GM19238 (cell line): Measurements from ENCODE around the gene CLTC.
"Not testable (repeated sequence)": the region's sequence is repeated elsewhere in the genome, so short reads cannot be mapped to it uniquely, and the experiment has no call there.

ENCODE experiments used
- DNase-seq: peaks from one replicate; pipeline ENCODE4 v3.0.0; 2011; ENCODE audit warnings: low spot score; ENCODE audit not compliant: insufficient read length

The CLTC gene

DNA sequence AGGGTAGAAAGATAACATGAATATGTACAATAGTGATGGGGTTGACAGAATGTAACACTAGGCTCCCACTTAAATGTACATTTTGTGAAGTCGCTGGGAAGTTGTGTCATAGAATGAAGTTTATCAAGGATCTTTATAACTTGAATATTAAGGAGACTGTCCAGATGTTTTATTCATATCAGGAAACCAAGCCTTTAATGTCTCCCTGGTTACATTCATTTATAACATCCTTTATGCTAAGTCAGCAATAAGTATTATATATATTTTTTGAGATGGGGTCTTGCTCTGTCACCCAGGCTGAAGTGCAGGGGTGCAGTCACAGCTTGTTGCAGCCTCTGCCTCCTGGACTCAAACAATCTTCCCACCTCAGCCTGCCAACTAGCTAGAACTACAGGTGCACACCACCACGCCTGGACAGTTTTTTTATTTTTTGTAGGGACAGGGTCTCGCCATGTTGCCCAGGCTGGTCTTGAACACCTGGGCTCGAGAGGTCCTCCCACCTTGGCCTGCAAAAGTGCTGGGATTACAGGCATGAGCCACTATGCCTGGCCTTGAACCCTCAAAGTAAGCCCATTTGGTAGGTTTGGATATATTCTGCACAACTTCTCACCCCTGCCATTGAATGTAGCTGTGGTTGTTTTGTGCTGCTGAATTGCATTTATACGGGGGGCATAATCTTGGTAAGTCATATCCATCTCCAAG lies 14.1 kb downstream of the CLTC start:
- DNase-seq: no peak

DNA sequence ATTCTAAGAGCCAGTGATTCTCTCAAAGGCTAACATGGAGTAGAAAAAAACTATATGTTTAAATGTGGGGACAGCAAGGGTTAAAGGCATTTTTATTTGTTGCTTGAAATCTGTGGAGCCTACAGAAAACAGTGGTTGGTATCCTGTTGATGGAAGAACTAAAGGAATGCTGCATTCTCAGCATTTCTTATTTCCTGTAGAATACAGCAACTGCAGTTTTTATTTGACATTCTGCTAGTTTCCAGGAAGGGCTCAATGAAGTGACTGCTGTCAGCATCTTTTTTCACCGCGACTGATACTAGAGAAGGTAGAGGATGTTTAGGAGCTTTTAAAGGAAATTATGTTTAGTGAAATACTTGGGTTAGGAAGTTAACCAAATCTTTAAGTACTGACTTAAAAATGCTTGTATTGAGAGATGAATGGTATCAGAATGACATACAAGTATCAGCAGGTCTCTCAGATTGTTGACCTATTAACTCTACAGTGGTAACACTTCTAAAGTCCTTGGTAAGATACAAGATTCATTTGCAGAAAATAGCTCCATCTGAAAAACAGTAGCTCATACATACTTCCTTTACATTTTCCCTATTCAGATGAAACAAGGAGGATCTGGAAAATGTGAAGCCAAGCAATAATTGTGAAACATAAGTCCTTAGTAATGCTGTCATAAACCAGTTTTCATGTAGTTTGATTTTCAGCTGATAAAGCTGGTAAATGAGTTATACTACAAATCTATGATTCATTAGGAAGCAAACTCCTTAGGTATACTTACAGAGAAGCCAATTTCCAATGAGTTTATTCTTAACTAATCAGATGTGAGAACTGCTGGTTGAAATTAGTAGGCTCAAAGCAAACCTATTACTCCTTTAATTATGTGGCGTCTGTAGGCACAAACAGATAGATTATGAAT lies 15.2 kb downstream of the CLTC start:
- DNase-seq: no peak

GRCh38 chr17:59637611-59638310 lies 18.1 kb downstream of the CLTC start:
- no peak for DNase-seq

DNA sequence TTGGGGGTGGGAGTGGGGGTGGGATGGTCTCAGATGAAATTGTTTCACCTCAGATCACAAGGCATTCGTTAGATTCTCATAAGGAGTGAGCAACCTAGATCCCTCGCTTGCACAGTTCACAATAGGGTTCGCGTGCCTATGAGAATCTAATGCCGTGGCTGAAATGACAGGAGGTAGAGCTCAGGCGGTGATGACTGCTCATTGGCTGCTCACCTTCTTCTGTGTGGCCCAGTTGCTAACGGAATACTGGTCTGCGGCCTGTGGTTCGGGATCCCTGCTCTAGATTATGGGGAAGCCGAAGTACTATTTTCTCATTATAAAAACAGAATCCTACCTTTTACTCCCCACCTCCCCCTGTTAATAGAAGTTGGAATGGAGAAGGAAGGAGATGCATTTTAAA lies 18.9 kb downstream of the CLTC start:
- no peak for DNase-seq

DNA sequence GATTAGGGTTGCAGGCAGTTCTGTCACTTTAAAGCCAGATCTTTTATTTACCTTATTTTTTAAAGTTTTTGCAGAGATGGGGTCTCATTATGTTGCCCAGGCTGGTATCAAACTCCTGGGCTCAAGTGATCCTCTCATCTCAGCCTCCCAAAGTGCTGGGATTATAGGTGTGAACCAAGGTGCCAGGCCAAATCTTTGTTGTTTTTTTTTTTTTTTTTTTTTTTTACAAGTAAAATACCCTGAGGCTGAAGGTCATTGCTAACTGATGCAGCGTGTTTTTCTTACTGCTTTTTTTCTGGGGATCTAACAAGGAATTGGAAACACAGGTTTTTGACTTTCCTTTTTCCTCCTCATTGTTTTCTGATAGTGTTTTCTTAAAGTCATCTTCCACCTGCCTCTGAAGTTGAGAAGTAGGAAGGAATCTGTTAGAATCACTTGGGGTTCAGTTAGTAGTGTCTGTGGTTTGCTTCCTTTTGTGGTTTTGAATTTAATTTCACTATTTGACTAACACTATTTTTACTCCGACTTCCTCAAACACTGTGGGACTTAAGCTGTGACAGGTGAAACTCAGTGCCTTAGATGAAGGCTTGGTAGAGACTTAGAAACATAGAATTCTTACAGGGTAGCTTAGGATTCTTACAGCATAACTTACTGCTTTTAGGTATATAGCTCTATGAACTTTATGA lies 22.2 kb downstream of the CLTC start:
- peak; percentile 26 for DNase-seq

- DNase-seq: no peak
Observed at GRCh38 chr17:59642565-59642964, 22.9 kb downstream of the CLTC start.

GRCh38 chr17:59643159-59644140 lies 23.8 kb downstream of the CLTC start:
- no peak for DNase-seq

- no peak for DNase-seq
Observed at GRCh38 chr17:59647288-59647687, 27.6 kb downstream of the CLTC start.

DNA sequence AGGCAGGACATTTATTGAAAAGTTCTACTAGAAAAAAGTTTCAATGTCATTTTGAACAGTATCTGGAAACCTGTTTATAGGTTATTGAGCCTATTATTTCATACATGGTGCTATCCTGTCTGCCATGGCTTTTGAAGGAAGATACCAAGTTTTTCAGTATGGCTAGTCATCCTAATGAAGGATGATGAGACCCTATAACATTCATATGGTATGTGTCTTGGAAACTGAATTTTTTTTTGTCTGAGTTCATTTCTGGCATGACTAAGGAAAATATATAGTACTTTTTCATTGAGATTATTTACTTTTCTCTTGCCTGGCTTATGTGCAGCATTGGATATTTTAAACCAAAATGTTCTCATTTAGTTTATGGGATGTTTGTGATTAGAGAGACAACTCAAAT lies 30.2 kb downstream of the CLTC start:
- no peak for DNase-seq

- DNase-seq: no peak
Observed at GRCh38 chr17:59650642-59651041, 30.9 kb downstream of the CLTC start.

DNA sequence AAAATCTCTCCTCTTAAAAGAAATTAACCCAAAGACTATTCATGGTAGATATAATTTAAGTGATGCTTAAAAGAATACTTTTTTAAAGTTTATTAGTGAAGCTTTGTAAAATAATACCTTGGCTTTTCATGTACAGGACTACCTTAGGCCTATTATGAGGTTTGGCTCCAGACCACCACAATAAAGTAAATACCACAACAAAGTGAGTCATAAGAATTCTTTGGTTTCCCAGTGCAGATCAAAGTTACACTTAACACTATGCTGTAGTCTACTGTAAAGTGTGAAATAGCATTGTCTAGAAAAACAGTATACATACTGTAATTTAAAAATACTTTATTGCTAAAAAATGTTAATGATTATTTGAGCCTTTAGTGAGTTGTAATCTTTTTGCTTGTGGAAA lies 31.7 kb downstream of the CLTC start:
- no peak for DNase-seq

DNA sequence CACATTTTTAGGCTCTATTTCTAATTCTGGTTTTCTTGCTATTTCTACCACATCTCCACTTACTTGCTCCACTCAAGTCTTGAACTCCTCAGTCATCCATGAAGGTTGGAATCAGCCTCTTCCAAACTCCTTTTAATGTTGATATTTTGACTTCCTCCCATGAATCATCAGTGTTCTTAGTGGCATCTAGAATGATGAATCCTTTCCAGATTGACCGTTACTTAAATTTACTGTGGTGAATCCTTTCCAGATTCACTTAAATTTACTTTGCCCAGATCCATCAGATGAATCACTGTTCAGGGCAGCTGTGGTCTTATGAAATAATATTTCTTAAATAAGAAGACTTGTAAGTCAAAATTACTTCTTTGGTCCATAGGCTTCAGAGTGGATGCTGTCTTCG lies 32.4 kb downstream of the CLTC start:
- no peak for DNase-seq

- not testable (repeated sequence) for DNase-seq
Observed at GRCh38 chr17:59656624-59657023, 36.9 kb downstream of the CLTC start.

- no peak for DNase-seq
Observed at GRCh38 chr17:59666235-59666634, 46.5 kb downstream of the CLTC start.

GRCh38 chr17:59668816-59669215 lies 49.1 kb downstream of the CLTC start:
- DNase-seq: no peak

GRCh38 chr17:59669411-59669810 lies 49.7 kb downstream of the CLTC start:
- peak; percentile 10 for DNase-seq

- no peak for DNase-seq
Observed at GRCh38 chr17:59669944-59670343, 50.2 kb downstream of the CLTC start.

- no peak for DNase-seq
Observed at GRCh38 chr17:59671386-59671785, 51.7 kb downstream of the CLTC start.

DNA sequence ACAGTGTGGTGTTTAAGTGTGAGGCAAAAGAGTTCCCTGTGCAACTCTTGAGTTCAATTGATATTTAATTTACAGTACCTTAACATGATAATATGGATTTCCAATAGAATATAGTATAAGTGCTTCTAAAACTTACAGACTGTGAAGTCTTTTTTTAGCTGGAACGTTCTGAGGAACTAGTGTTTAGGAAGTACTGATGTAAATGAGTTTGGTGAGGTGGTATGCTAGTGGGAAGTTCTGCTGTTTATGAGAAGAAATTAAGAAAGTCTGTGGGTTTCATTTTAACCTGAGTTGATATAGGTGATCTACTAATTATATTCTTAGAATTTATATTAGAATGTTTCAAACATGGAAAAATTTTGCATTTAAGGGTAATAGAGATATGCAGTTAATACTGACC lies 55.5 kb downstream of the CLTC start:
- no peak for DNase-seq

DNA sequence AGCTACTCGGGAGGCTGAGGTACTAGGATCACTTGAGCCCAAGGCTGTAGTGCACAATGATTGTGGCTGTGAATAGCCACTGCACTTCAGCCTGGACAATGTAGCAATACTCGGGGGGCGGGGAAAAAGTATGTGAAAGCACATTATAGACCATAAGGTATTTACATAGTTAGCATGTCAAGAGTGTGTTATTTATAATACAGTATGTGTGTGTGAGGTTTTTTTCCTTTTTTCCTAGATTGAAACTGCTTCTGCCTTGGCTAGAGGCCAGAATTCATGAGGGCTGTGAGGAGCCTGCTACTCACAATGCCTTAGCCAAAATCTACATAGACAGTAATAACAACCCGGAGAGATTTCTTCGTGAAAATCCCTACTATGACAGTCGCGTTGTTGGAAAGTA lies 57.0 kb downstream of the CLTC start:
- no peak for DNase-seq
